Gastroesophageal sphincter (tissue), 4 donors: Measurements from ENCODE around the gene PHLDB1. TPM values are rescaled to one million over a fixed set of nuclear protein-coding genes. Genes with fewer than 3 reads are reported as not detected.

Experiments used
- ATAC-seq: fragments of 150-250 bp; one replicate; pipeline ENCODE4 v1.9.1; 2016; ENCODE audit warnings: mild to moderate bottlenecking, moderate library complexity
- H3K27ac ChIP-seq, 4 donors: fragments of 200-600 bp; sonication (generic) in 3 of 4; 1 replicate in 3 of 4; 2 replicates in 1 of 4; pipeline ENCODE4 v1.5.1; 2016 to 2019
- H3K27me3 ChIP-seq: fragments of 200-600 bp; sonication (generic); one replicate; pipeline ENCODE4 v1.5.1; 2019
- H3K36me3 ChIP-seq, 2 donors: fragments of 200-600 bp; sonication (generic); one replicate each; pipeline ENCODE4 v1.5.1; 2019; ENCODE audit warnings: control low read depth in 1 of 2
- H3K4me1 ChIP-seq, 3 donors: fragments of 200-600 bp; sonication (generic); 1 replicate in 2 of 3; 2 replicates in 1 of 3; pipeline ENCODE4 v1.5.1; 2016 to 2019; ENCODE audit warnings: control low read depth in 2 of 3
- H3K4me3 ChIP-seq, 2 donors: fragments of 200-600 bp; sonication (generic); one replicate each; pipeline ENCODE4 v1.5.1; 2019; ENCODE audit warnings: mild to moderate bottlenecking in 1 of 2, moderate library complexity in 1 of 2
- H3K9me3 ChIP-seq, 3 donors: fragments of 200-600 bp; sonication (generic); one replicate each; pipeline ENCODE4 v1.5.1; 2017 to 2019; ENCODE audit warnings: control low read depth in 2 of 3
- EP300 ChIP-seq: sonication (generic); formaldehyde crosslinking; IDR thresholded peaks from one replicate; pipeline ENCODE4 v1.6.1; 2017; ENCODE audit warnings: antibody characterized with exemption, mild to moderate bottlenecking
- POLR2A ChIP-seq, 2 donors: fragments of 450-650 bp; IDR thresholded peaks; one replicate each; pipeline ENCODE4 v1.6.1; 2017; ENCODE audit warnings: antibody characterized with exemption in 2 of 2, mild to moderate bottlenecking in 2 of 2, moderate library complexity in 1 of 2
- POLR2AphosphoS5 ChIP-seq: sonication (generic); formaldehyde crosslinking; IDR thresholded peaks from one replicate; pipeline ENCODE4 v1.6.1; 2017; ENCODE audit warnings: antibody characterized with exemption
- WGBS, 2 donors: methylation state at CpG; one replicate each; pipeline ENCODE4 v1.1.5; 2018; ENCODE audit warnings: low coverage in 1 of 2; 5-methylcytosine and 5-hydroxymethylcytosine counted together
- total RNA-seq, 4 donors: library from RNA; depleted of rRNA; stranded (reverse); fragments of >200 nt; gene quantifications; one replicate each; pipeline ENCODE4 v1.1.0, GENCODE V29; 2016
- TF ChIP-seq, protein P1 (sequence below), 4 experiments: fragments of 200-600 bp in 2 of 4; fragments of 450-650 bp in 2 of 4; sonication (generic) in 1 of 4; IDR thresholded peaks; one replicate each; pipeline ENCODE4 v1.5.1; 2017 to 2019; ENCODE audit warnings: antibody characterized with exemption in 4 of 4, mild to moderate bottlenecking in 2 of 4, moderate library complexity in 2 of 4

Gene PHLDB1
- total RNA-seq, 4 donors from 2014 or later, result 45.8 to 144 (median 101) TPM

DNA sequence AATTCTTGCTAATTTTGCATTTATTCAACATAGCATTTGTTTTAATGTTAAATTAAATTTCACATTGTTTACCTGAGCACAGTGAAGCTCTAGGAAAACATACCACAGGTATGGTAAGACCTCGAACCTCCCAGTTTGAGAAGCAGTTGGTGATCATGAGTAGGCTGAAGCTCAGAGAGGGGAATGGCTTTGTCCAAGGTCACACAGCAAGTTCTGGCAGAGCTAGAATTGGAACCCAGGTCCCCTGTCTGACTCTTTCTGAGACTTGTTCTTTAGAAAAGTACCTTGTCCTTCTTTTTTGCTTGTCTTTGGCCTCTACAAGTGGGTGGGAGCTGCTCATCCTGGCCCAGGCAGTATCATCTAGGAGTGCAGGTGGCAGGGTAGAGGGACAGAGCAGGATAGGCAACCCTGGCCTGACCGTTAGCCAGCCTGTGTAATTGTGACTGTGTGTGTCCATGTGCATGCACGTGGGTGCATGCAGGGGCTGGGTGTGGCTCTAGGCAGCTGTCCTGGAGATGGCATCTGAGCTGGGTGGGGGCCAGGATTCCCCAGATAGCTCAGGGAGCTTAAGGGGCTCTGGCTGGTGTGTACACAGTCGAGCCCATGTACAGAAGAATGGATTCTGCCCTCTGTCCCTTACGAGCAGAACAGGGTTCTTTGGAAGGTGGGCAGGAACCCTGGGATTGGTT is 21.6 kb downstream of the PHLDB1 start:
- peaks cover 1 to 83% (median 17%) of the 10 kb centered on the region in 3 donors for H3K4me1 ChIP-seq
- H3K36me3 ChIP-seq, result peaks cover 0 to 87% of the 10 kb centered on the region in 2 donors
- no peak for ATAC-seq

DNA sequence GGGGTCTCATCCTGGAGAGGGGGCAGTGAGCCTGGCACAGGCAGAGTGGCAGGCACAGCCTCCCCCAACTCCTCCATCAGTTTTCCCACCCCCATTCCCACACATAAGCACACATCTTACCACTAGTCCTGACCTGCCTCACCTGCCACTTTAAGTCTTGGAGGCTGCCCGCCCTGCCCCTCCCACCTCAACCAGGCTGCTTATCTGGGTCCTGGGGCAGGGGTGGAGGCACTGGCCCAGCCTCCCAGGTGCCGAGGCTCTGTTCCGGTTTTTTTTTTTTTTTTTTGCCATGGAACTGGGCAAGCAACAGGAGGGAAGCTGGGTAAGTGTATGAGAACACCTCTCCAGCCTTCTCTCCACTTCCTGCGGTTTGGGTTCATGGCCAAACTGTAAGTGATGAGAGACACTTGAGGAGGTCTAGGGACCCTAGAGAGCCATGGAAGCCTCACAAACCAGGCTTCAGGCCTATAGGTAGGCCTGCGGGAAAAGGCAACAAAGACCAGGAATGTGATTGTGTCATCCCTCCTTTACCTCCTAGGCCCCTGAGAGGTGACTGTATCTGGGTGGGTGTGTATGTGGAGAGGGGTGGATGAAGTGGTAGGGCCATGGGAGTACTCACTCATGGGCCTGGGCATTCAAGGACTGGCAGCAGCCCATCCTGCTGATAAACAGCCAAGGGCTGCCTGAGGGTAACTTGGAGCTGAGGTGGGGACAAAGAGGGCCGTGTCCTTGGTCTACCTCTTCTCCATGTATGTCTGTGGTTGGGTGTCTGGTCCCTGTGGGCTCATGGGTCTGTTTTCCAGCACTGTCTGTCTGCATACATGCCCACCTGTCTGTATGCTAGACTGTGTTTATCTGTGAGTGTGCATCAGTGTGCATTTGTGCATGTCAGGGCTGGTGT is 22.6 kb downstream of the PHLDB1 start:
- no peaks in the 10 kb centered on the region for H3K27me3 ChIP-seq
- no peak for ATAC-seq
- peaks cover 0 to 83% of the 10 kb centered on the region in 2 donors for H3K36me3 ChIP-seq
- 63 to 100% methylated on average over 1 to 2 of the region's 6 CpGs for WGBS, 2 donors
- peak overlapping the region in 1 of 4 donors; percentile 5 for H3K27ac ChIP-seq
- H3K9me3 ChIP-seq, result no peaks in the 10 kb centered on the region
- peaks cover 4 to 88% (median 24%) of the 10 kb centered on the region in 3 donors for H3K4me1 ChIP-seq
- H3K4me3 ChIP-seq, result no peak overlapping the region
- TF ChIP-seq, protein P1, sequence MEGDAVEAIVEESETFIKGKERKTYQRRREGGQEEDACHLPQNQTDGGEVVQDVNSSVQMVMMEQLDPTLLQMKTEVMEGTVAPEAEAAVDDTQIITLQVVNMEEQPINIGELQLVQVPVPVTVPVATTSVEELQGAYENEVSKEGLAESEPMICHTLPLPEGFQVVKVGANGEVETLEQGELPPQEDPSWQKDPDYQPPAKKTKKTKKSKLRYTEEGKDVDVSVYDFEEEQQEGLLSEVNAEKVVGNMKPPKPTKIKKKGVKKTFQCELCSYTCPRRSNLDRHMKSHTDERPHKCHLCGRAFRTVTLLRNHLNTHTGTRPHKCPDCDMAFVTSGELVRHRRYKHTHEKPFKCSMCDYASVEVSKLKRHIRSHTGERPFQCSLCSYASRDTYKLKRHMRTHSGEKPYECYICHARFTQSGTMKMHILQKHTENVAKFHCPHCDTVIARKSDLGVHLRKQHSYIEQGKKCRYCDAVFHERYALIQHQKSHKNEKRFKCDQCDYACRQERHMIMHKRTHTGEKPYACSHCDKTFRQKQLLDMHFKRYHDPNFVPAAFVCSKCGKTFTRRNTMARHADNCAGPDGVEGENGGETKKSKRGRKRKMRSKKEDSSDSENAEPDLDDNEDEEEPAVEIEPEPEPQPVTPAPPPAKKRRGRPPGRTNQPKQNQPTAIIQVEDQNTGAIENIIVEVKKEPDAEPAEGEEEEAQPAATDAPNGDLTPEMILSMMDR (IDR thresholded peaks at IDR 0.05), result no peak

More for the DNA sequence above, 21.6 kb downstream of the PHLDB1 start:
- Histone ChIP-seq H3K27me3 (no peaks in the 10 kb centered on the region), H3K27ac (peak overlapping the region in 1 of 4 donors; percentile 6), H3K9me3 (no peaks in the 10 kb centered on the region), H3K4me3 (no peak overlapping the region)
- no peak for TF ChIP-seq POLR2A (IDR thresholded peaks at IDR 0.05)
- TF ChIP-seq, protein P1 (IDR thresholded peaks at IDR 0.05), result no peak
- no peak for TF ChIP-seq EP300
- no peak for TF ChIP-seq POLR2AphosphoS5
- WGBS, 2 donors, result 52 to 57% methylated on average over 3 of the region's 5 CpGs

DNA sequence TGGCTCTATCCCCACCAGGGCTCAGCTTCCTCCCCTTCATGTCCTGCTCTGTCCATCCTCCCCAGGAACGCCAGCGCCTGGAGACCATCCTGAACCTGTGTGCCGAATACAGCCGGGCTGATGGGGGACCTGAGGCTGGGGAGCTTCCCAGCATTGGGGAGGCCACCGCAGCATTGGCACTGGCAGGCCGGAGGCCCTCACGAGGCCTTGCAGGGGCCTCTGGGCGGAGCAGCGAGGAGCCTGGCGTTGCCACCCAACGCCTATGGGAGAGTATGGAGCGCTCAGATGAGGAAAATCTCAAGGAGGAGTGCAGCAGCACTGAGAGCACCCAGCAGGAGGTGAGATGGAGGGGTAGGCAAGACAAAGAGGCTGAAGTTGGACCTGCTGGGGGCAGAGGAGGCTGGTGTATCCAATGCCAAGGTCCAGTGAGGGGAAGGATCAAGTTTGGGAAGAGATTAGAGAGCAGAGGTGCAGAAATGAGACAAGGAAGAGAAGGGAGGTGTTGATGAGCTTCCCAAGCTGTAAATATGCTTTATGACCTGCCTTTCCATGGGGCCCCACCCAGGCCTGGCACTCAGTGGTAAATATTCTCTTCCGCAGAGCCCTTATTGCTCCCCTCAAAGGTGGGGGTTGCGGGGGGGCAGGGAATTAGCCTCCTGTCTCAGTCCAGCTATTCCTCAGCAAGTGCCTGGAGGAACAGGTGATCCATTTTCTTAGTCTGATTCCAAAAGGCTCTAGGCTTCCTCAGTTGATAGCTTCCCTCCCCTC is 23.9 kb downstream of the PHLDB1 start:
- Histone ChIP-seq H3K9me3 (no peaks in the 10 kb centered on the region), H3K27ac (peak overlapping the region in 2 of 4 donors; percentile 11 to 47), H3K36me3 (peaks cover 0 to 80% of the 10 kb centered on the region in 2 donors), H3K4me3 (no peak overlapping the region), H3K4me1 (peaks cover 4 to 88% (median 27%) of the 10 kb centered on the region in 3 donors), H3K27me3 (no peaks in the 10 kb centered on the region)
- TF ChIP-seq, protein P1 (IDR thresholded peaks at IDR 0.05), result no peak
- no peak for TF ChIP-seq EP300
- no peak for TF ChIP-seq POLR2AphosphoS5
- no peak for TF ChIP-seq POLR2A (IDR thresholded peaks at IDR 0.05)
- WGBS, 2 donors, result no CpG with 5 or more reads among the region's 14 CpGs
- no peak for ATAC-seq

DNA sequence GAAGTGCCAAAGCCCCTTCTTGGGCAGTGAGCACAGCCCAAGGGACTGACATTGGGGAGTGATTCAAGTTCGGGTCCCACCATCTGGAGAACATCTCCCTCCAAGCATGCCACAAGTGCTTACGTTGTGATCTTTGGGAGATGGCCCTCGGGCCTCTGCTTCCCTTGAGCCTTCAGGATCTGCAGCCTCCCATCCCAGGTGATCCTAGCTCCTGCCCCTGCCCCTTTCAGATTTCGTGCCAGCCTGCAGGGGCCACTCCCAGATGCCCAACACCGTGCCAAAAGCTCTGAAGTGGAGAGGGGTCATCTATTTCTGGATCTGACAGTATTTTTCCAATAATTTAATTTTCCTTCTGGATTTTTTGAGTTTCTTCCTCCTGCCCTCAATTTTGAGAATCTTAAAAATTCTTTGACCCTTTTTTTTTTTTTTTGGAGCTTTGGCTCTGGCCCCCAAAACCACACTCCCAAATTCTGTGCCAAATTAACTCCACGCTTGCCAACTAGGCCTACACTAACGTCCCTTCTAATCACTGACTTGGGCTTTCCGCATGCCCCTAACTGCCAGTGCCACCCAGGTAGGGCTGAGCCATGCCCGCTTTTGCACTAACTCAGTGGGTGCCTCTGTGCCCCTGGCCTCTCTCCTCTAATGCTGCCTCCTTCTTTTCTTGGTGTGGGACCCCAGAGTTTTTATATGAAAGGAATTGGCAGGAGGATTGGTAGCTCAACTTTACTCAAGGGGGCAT is 25.3 kb downstream of the PHLDB1 start:
- H3K4me1 ChIP-seq, result peaks cover 4 to 100% (median 27%) of the 10 kb centered on the region in 3 donors
- H3K9me3 ChIP-seq, result no peaks in the 10 kb centered on the region
- TF ChIP-seq POLR2AphosphoS5, result no peak
- TF ChIP-seq POLR2A (IDR thresholded peaks at IDR 0.05), result no peak
- TF ChIP-seq, protein P1 (IDR thresholded peaks at IDR 0.05), result no peak
- no peak for TF ChIP-seq EP300
- H3K4me3 ChIP-seq, result no peak overlapping the region
- peaks cover 0 to 78% of the 10 kb centered on the region in 2 donors for H3K36me3 ChIP-seq
- H3K27me3 ChIP-seq, result no peaks in the 10 kb centered on the region
- 59 to 78% methylated on average over 4 to 6 of the region's 9 CpGs for WGBS, 2 donors
- ATAC-seq, result no peak
- H3K27ac ChIP-seq, result peak overlapping the region in 2 of 4 donors; percentile 81 to 89
